ENCODE results near the gene SORCS1.

The SORCS1 gene

DNA sequence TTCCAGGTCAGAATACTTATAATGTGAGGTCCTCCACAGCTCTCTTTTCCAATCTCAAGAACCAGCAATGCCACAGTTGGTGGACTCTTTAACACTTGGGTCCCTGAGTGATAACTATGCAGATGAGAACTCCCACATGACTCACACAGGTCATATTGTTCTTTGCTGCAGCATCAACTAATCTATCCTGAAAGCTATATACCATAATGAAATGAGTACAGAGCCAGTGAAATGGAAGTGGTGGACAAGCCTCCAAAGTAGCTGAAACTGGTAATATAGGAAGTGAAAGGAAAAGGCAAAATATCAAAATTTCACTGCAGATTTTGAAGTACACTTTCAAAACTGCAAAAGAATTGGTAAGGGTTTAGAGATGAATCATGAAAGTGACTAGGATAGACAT lies 45.6 kb downstream of the SORCS1 start:
- in situ Hi-C loops (cut with HindIII; ENCODE audit: low sequenced_read_pairs): no loop called here

DNA sequence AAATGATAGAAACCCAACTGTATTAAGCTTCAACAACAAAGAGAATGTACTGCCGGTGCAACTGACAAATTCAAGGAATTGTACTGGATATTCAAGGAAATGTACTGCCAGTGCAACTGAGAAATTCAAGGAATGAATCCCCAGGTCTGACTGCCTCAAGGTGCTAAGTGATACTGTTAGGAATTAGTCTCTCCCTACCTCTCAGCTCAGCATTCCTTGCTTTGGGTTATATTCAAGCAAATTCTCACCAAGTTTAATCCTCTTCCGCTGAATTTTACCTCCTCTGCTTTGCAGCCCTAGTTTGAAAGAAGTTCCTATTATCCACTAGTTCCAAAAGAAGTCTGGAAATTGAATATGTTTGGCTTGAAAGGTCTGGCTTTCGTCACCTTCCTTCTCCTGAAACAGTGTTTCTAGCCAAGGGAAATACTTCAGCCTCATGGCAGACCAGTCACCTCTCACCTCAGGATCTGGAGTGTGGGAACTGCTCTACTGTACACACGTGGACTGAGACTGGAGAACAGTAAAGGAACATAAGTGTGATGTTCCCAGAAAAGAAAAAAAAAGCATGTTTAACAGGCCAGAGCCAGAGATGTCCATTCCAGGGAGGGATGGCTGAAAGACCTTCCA lies 60.4 kb downstream of the SORCS1 start:
- in situ Hi-C loops (cut with HindIII; ENCODE audit: low sequenced_read_pairs): no loop called here

DNA sequence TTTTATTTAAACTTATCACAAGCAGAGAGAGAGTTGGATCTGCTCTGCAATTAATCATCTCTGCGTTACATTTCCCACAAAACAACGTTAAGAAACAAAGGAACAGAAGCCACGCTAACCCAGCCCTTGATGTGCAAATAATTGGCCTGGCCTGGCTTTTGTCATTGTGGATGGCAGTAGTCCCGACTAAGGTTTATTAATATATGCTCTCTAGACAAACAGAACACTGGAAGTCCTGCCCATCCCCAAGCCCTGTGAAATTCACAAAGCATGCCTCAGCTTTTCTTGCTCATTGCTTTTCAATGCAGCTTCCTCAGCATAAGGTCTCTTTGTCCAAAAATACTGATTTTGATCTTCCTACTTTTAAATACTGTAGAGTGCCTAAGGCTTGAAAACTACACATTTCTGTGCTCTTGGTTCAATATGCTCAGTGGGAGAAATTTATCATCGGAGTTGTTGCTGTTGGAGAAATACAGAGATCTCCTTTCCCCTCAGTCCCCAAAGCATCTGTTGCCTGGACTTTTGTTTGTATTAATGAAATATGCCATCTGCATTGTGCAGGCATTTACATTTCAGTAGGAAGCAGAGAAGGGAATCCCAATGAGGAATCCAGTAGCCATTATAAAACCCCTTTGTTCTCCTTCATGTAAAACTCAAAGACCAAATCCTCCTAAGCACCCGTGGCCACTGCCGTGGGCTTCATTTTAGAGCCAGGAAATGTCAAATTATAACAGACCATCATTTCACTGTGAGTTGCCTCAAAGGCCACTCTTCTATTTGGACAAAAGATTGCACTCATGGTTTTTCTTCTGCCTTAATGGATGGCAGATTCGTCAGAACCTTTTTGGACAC lies 61.1 kb downstream of the SORCS1 start:
- in situ Hi-C loops (cut with HindIII; ENCODE audit: low sequenced_read_pairs): no loop called here

DNA sequence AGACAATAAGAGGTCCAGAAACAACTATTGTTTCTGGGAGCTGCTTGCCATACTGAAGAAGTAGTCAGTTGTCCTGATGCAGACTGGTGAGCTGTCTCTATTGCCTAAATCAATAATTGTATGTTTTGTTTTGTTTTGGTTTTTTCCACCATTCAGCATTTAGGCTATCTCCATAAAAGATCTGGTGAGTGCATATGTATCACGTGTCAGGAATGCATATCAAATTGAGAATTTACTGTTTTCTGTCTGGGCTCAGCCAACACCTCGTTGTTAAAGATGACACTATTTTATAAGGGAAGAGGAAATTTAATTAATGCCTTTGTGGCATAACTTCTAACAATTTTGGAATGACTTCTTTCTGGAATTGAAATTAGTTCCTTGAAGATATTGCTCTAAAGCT lies 66.2 kb downstream of the SORCS1 start:
- in situ Hi-C loops (cut with HindIII; ENCODE audit: low sequenced_read_pairs): no loop called here

DNA sequence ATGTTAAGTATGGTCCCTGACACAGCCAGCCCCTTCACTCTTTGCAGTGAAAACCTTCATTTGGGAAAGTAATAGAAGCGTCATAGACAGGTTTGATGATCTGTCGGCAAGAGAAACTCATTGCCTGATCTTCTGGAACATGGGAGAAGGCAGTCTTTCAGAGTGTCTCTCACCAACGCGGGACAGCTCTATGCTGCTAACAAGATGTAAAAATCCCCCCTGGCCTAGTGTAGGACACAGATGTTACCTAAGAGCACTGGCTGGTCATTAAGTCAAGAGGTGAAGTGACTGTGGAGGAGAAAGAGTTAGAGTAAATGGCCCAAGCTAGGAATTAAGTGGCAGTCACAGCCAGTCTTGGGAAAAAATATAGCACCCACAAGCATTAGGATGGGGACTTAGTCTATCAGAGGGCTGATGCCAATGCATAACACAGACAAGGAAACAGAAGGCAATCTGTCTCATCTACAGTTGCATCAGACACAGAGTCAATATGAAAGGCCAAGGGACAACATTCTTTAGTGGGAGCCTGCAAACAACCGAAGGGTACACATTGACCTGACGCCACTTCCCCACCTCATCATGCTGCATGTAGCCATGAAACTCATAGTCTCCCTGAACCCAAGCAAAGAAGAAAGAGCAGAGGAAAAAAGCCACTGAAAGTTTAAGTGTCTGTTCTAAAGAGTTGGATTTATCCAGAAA lies 69.5 kb downstream of the SORCS1 start:
- in situ Hi-C loops (cut with HindIII; ENCODE audit: low sequenced_read_pairs): no loop called here

DNA sequence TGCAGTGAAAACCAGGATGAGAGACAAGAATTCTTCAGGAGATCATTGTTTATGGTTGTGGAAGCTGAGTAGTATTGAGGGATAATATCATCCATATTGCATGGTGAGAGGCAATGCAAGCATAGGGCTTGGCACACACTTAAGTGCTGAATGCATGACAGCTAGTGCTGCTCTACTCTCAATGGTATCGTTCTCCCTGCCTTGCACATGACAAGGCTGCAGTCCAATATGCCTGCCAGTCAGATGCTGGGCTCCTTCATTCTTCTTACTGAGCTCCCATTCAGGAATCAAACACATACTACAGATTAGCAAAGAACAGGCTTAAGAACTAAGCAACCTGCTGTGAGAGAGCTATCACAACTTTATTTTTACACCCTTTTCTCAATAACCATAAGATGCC lies 72.2 kb downstream of the SORCS1 start:
- in situ Hi-C loops (cut with HindIII; ENCODE audit: low sequenced_read_pairs): no loop called here

DNA sequence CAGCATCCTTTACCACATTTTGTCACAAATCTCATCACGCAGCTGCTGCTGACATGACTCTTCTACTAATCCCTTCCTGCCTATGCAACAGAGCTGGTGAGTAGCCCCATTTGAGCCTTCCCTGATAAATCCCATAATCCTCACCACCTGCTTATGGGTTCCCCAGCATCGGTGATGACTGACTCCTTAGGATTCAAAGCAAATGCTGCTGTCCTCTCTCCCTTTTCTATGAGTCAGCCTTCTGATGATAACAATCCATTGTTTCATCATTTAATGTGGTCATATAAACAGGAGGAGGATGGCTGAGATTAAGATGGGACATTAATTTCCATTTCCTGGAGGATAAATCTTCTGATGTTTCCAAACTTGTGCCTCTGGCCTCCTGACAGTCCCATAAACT lies 73.4 kb downstream of the SORCS1 start:
- in situ Hi-C loops (cut with HindIII; ENCODE audit: low sequenced_read_pairs): no loop called here

DNA sequence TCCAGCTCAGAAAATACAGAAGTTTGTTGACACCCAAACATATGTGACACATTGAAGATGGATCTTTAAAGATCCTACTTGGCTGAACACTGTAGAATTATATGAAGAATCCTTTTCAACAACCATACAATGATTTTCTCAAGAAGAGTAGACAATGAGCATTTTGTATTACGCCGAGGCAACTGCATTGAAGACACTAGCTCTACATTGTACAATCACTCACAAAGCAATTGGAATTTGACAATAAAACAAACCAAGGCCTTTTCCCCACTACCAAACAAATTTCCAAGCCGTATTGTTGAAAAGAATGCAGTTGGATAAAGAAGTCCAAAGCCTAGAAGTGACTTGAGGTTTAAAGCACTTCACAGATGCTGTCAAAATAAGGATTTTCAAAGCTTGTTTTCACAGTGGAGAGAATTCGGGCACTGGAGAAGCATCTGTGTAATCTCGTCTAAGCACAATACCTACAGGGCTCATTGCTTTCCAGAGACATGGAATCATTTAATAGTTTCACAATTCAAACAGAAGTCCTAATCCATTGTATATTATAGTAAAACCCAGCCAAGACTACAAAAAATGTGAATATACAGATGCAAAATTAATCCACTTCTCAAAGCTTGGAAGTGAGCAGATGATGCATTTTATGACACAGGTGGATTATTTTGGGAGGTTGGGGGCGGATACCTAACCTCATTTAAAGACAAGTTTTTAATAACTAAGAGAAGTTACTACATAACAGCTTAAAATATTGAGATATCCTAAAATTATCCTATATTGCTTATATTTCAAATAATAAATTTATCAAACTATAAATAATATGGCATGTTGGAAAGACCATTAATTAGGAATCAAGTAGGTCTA lies 78.6 kb downstream of the SORCS1 start:
- in situ Hi-C loops (cut with HindIII; ENCODE audit: low sequenced_read_pairs): no loop called here

DNA sequence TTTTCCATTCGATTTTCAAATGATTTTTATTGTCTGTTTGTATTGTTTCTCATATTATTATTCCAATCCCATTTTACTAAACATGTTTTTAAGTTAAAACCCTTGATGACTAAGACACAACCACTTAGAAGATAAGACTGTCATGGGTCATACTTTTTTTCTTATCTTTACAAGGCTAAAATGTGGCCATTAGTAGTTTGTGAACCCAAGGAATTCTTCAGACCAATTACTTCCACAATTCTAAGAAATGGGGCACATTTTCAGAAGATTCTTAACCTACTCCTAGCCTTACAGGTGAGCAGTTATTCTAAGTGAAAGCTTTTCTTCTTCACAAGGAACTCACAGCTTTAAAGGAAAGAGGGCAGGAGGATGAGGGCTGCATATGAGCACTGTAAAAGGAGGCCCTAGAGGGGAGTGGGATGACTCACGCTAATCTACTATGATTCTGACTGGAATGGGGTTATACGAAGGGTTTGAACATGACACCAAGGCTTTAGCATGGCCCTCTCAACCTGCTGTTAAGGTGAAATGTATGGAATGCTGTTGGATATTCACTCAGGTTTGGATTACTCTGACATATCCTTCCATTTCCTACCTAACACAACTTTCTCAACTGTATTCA lies 81.0 kb downstream of the SORCS1 start:
- in situ Hi-C loops (cut with HindIII; ENCODE audit: low sequenced_read_pairs): no loop called here

DNA sequence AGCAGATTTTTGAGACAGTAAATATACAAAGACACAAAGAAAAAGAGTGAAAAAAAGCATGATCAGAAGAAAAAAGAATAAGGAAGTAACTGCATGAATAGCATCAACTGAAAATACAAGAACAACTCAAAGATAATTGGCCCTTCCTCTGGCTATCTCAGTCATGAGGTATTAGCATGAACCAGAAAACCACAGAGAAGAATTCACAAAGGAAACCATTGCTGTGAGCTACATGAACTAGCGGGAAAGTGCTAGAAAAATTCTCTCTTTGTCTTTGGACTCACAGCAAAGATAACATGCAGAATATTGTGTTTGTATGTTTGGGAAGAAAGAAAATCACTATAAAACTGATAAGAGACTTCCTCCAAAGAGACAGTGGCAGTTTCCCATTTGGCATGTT lies 82.9 kb downstream of the SORCS1 start:
- in situ Hi-C loops (cut with HindIII; ENCODE audit: low sequenced_read_pairs): no loop called here

DNA sequence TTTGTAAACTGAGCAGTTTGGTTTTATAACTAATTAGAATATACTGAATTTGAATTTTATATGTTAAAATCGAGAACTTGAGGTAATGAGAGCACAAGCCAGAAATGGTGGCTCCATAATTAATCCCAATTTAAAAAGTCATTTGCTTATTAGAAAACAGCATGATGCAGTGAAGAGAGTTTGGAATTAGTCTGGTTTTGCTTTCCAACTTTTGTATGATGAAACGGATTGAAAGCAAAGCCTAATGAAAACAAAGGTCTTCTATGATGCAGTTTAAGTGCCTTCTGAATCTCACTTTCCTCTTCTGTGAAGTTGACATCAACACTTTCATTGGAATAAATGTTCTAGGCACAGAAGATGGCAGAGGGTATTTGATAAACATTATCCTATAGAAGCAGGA lies 89.4 kb downstream of the SORCS1 start:
- in situ Hi-C loops (cut with HindIII; ENCODE audit: low sequenced_read_pairs): no loop called here

DNA sequence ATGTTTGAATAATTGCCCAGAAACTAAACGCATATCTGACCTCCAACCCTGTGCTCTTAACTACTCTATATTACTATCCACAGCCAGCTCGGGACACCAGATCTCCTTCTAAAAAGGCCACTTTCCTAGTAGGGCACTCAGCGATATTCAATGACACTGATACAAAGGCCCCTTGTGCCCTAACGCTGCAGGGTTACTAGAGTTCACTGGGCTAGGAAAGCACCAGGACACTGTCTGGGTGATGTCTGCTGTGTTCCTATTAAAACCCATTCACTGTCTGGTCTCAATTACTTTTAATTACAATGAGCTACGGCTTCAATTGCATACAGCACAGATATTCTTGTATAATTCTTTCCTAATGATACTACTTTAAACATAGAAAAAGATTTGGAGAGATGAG lies 91.7 kb downstream of the SORCS1 start:
- in situ Hi-C loops (cut with HindIII; ENCODE audit: low sequenced_read_pairs): no loop called here

DNA sequence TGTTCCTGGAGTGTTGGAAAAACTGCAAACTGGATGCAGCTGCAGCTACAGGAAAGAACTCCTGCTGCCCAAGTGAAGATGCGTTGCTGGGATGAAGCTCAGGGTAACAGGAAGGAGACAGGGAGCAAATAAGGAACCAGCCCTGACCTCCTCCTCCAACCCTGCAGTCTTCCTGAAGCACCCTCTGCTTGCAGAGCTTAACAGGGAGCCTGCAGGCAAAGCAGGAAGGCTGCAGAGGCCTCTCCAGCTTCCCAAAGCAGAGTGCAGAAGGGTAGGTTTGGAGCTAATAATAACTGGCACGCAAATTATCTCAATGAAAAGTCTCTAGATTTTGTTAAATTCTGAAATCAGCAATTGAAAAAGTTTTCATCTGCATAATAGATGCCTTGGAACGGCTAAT lies 92.5 kb downstream of the SORCS1 start:
- in situ Hi-C loops (cut with HindIII; ENCODE audit: low sequenced_read_pairs): no loop called here

DNA sequence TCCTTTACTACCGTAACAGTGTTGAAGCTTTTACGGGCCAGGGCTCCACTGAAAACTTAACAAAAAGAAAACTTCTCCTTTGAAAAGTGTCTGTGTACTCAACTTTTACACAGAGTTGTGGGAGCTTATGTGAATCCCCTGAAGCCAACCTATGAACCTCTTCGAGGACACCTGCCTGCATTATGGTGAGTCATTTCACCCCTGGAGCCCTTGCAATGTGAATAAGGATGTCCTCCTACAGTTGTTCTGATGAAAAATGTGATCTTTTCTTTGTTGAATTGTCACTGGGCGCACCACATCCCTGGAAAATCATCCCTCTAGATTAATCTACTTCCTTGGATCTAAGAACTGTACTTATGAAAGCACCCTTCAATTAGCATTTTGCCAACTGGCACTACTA lies 93.2 kb downstream of the SORCS1 start:
- in situ Hi-C loops (cut with HindIII; ENCODE audit: low sequenced_read_pairs): no loop called here

DNA sequence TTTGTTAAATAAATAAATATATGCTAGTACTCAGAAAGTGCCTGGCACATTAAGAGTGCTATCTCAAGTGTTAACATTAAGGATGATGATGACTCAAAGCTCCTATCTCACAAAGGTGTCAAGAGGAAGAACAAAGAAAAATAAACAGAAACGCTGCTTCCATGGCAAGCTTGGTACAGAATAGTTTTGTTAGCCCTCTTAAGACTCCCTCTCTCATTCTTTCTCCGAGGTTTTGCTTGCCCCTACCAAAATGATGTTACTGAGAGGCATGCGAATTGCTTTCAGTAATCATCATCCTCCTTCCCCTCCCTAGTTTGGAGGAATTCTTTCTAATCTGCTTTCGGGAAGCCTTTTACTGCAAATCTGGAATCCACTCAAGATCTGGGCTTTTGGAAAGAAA lies 96.7 kb downstream of the SORCS1 start:
- in situ Hi-C loops (cut with HindIII; ENCODE audit: low sequenced_read_pairs): no loop called here

DNA sequence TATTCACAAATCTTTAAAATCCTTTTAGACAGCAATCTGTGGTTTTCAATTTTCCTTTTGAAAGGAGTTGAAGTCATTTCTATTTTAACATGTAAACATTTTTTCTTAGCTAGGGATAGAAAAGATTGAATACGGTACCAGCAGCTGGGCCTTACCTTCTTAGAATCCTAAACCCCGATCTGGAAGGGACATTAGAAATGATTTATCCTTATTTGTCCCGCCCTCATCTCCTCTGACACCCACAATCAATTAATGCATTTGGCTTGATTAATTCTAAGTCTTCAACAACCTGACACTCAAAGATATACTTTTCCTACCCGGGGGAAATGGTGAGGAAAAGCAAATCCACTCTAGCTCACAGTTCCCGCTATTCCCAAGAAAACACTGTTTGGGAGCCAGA lies 100.4 kb downstream of the SORCS1 start:
- in situ Hi-C loops (cut with HindIII; ENCODE audit: low sequenced_read_pairs): no loop called here

DNA sequence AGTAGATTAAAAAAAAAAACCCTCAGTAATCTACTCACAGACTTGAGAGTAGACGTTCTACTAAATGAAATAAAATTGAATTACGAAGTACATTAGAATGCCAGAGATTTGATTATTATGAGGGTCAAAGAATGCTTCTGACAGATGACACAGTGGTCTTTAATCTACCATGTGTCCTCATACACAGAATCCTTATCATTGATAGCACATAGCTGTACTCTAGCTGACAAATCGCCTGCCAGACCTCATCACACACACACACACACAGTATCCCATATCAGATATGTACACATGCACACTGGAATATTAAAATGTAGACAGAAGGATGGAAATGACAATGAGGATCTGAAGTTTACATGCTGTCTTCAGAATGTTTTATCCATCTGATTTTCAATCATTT lies 104.6 kb downstream of the SORCS1 start:
- in situ Hi-C loops (cut with HindIII; ENCODE audit: low sequenced_read_pairs): no loop called here

DNA sequence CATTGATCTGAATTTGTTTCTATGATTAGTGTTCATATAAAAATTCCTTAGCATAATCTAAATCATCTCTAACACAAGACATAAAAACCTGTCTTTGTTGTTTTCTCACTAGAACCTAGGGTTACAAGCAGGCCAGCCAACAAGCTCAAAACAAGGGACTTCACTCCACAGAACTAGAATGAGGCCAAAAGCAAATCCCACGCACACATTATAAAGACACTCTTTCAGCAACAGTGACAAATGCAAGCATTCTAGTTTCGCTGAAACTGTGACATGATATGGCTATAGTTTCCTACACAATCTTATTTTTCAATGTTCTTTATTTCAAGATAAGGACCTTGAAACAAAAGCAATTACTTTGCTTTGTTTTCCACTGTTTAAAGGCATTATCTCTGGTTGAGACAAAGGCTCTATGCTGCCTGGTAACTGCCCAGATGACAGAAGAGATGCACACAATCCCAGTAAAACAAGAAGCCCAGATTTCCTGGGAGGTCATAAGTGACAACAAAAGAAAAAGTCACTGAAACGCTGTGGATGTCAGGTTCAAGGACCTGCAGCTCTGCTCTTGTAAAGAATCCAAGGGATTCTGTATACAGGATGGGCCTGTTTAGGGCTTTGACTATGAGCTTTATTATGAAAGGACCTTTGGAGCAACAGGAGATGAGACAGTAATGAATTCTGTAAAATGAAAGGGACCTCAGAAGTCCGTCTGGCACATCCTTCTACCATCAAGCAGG lies 105.3 kb downstream of the SORCS1 start:
- in situ Hi-C loops (cut with HindIII; ENCODE audit: low sequenced_read_pairs): no loop called here

DNA sequence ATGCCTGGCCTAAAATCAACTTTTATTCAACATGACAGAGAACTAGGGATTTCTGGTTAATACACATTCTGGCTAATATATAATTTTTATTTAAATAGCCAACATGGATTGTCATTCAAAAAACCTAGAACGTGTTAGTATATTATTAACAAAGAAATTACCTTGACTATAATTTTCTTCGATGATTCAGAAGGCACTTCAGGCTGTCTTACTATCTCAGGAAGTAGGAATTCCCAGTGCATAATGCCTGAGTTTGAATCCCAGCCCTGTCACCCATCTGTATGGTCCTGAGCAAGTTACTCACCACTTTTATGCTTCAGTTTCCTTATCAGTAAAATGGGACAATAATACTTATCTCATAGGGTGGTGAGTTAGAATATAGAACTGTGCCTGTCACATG lies 106.2 kb downstream of the SORCS1 start:
- in situ Hi-C loops (cut with HindIII; ENCODE audit: low sequenced_read_pairs): no loop called here

DNA sequence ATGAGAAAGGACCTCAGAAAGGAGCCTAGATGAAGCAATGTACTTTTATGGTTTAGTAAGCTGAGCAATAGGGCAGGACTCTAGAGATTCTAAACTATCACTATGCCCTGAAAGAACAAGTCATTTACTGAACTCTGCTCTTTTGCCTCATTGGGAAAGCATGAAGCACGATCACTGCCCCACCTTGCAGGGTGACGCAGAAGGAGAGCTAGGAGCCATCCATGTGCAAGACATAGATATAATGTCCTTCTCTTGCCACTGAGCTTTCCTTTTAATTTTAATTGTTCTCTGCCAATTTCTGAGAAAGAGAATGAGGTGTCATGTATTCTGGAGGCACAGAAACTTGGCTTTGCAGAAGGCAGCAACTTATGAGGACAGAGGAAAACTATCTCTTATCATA lies 108.3 kb downstream of the SORCS1 start:
- in situ Hi-C loops (cut with HindIII; ENCODE audit: low sequenced_read_pairs): no loop called here
